Heart left ventricle (tissue), 16 donors: ENCODE results near the gene TM4SF20. TPM values are rescaled to one million over a fixed set of nuclear protein-coding genes. Genes with fewer than 3 reads are reported as not detected.

ENCODE experiments used
- ATAC-seq, 4 donors: fragments of 200-7000 bp; cut with Tn5 transposase; one replicate each; pipeline ENCODE4 v1.9.1; 2020 to 2022; ENCODE audit warnings: moderate library complexity in 4 of 4, mild to moderate bottlenecking in 3 of 4, moderate number of reproducible peaks in 1 of 4
- DNase-seq, 5 donors: peaks; one replicate each; pipeline ENCODE4 v3.0.0-alpha.2; 2020
- H3K27ac ChIP-seq, 12 donors: fragments of 200-600 bp; sonication (generic) in 4 of 12; one replicate each; pipeline versions ENCODE4 v1.5.0 to v1.8.0; 2016 to 2022; ENCODE audit warnings: mild to moderate bottlenecking in 2 of 12
- H3K27me3 ChIP-seq, 9 donors: fragments of 200-600 bp; sonication (generic) in 2 of 9; one replicate each; pipeline versions ENCODE4 v1.5.1 to v1.8.0; 2016 to 2022; ENCODE audit warnings: mild to moderate bottlenecking in 3 of 9
- H3K36me3 ChIP-seq, 9 donors: fragments of 200-600 bp; sonication (generic) in 2 of 9; one replicate each; pipeline versions ENCODE4 v1.5.0 to v1.8.0; 2018 to 2022; ENCODE audit warnings: mild to moderate bottlenecking in 2 of 9
- H3K4me1 ChIP-seq, 12 donors: fragments of 200-600 bp; sonication (generic) in 4 of 12; one replicate each; pipeline versions ENCODE4 v1.5.0 to v1.8.0; 2016 to 2022; ENCODE audit warnings: mild to moderate bottlenecking in 3 of 12
- H3K4me3 ChIP-seq, 12 donors: fragments of 200-600 bp; sonication (generic) in 4 of 12; one replicate each; pipeline versions ENCODE4 v1.5.0 to v1.8.0; 2017 to 2022; ENCODE audit warnings: mild to moderate bottlenecking in 9 of 12, moderate library complexity in 4 of 12
- H3K9me3 ChIP-seq, 12 donors: fragments of 200-600 bp; sonication (generic) in 4 of 12; one replicate each; pipeline versions ENCODE4 v1.5.0 to v1.8.0; 2016 to 2022; ENCODE audit warnings: mild to moderate bottlenecking in 1 of 12
- CTCF ChIP-seq, 12 donors: fragments of 200-600 bp; sonication (generic) in 4 of 12; IDR thresholded peaks; one replicate each; pipeline versions ENCODE4 v1.5.0 to v1.8.0; 2018 to 2022; ENCODE audit warnings: antibody characterized with exemption in 12 of 12, mild to moderate bottlenecking in 5 of 12
- POLR2A ChIP-seq, 2 donors: fragments of 450-650 bp; IDR thresholded peaks; one replicate each; pipeline ENCODE4 v1.6.1; 2017; ENCODE audit warnings: antibody characterized with exemption in 2 of 2, mild to moderate bottlenecking in 2 of 2, moderate library complexity in 2 of 2
- WGBS, 4 donors: extraction: QIAGEN DNeasy Blood & Tissue Kit in 2 of 4; methylation state at CpG; one replicate each; pipeline versions ENCODE4 v1.1.5 to v1.1.7; 2013 to 2018; 5-methylcytosine and 5-hydroxymethylcytosine counted together
- intact Hi-C, 10 donors: fragments of 100-400 bp; cut with DNase I; formaldehyde crosslinking; loops; one replicate each; pipeline versions ENCODE4 v1.11.1 to v1.14.2; 2022
- polyA plus RNA-seq, 2 donors: library from polyadenylated mRNA; stranded (reverse); fragments of 200-250 nt; gene quantifications; one replicate each; pipeline ENCODE4 v1.2.3, GENCODE V29; 2013
- total RNA-seq, 9 donors: library from RNA; depleted of rRNA in 2 of 9; stranded (reverse); fragments of >200 nt in 2 of 9; fragmentation: NEBNext Ultra II Directional in 3 of 9; extraction: Animal tissue kit (Norgen Biotek cat#: 25700) in 3 of 9; gene quantifications; one replicate each; pipeline versions ENCODE4 v1.1.0 to v1.2.4, GENCODE V29; 2016 to 2023
- donor health status: ischemic (EF 13 %, LVEDD 7.1; RV severe dilation, severe dysfunction).
- donor health status: healthy with polysubstance abuse.
- donor health status: DM: no; HTN: yes; CAD: no.
- donor health status: DM: no; HTN: no; CAD: no.
- donor health status: ischemic (EF 25% LVEDD 6.9; RV normal size, moderate dysfunction).
- donor health status: ischemic (EF 25% LVEDD 5.7; RV mildly dilated, moderate dysfunction).
- donor health status: healthy.
- donor health status: DM: yes; HTN: yes; CAD: no.
- donor health status: ischemic (EF 35%, LVEDD 5.7; RV mildly dilated, moderate dysfunction).
- donor health status: nonischemic (EF 11% LVEDD 7.7; RV severe dilation, severe dysfunction).
- donor health status: DM: yes; HTN: yes; CAD: no.
- donor health status: PGD.
- donor health status: ischemic (EF 29% LVEDD 5.4; RV normal size, mild dysfunction).
- donor health status: nonischemic (EF 23%, LVEDD 6.1; RV moderate dilation, normal function).

The TM4SF20 gene
- total and polyA plus RNA-seq, 11 donors: not detected

DNA sequence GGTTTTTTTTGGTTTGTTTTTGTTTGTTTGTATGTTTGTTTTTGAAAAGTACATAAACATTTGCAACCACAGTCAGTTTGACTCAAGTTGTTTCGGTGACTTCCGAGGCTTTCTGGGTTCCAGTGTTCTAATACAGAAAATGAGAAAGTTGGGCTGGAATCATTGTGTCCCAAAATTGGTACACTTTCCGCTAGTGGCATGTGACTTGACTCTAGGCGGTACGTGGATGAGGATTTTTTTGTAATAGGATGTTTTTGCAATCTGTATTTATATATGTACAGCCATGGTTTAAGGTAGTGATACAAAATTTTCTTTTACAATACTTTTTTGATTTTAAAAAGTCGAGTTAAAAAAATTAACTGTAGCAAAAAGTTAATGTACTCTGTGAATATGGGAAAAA is 52.3 kb downstream of the TM4SF20 start:
- Histone ChIP-seq H3K4me1 (peaks cover 0 to 25% (median 18%) of the 10 kb centered on the region in 12 donors), H3K9me3 (peaks cover 0 to 8% (median 0%) of the 10 kb centered on the region in 12 donors), H3K27me3 (no peaks in the 10 kb centered on the region), H3K27ac (no peak overlapping the region), H3K4me3 (peak overlapping the region in 4 of 12 donors; percentile 61 to 100 (median 96)), H3K36me3 (peaks cover 0 to 31% (median 11%) of the 10 kb centered on the region in 9 donors)
- 93 to 97% (median 95%) methylated on average over 6 of the region's 6 CpGs for WGBS, 4 donors
- TF ChIP-seq CTCF (IDR thresholded peaks at IDR 0.05) (no peak), POLR2A (IDR thresholded peaks at IDR 0.05) (no peak)
- intact Hi-C loops: loop anchor here in 2 of 10 donors (5.0 to 10.0 kb wide), 2 partner anchors 146 to 148 kb away; partner anchors contain the start of gene AGFG1 (in 2 of the 2)
- DNase-seq (no peak), ATAC-seq (no peak)

- WGBS, 4 donors: 0 to 1% (median 1%) methylated on average over 13 of the region's 13 CpGs
- TF ChIP-seq CTCF (IDR thresholded peaks at IDR 0.05) (peak in 1 of 12 donors; percentile 7), POLR2A (IDR thresholded peaks at IDR 0.05) (no peak)
- peaks cover 0 to 8% (median 0%) of the 10 kb centered on the region in 12 donors for H3K9me3 ChIP-seq
- H3K4me1 ChIP-seq: peaks cover 0 to 25% (median 18%) of the 10 kb centered on the region in 12 donors
- H3K4me3 ChIP-seq: peak overlapping the region; percentile 61 to 100 (median 94)
- peak overlapping the region; percentile 70 to 97 (median 92) for H3K27ac ChIP-seq
- DNase-seq (peak; percentile 31 to 66 (median 38)), ATAC-seq (peak in 3 of 4 donors; percentile 35 to 64 (median 39))
- H3K36me3 ChIP-seq: peaks cover 0 to 22% (median 8%) of the 10 kb centered on the region in 9 donors
- H3K27me3 ChIP-seq: no peaks in the 10 kb centered on the region
- intact Hi-C loops: loop anchor here in 2 of 10 donors (5.0 to 10.0 kb wide), 2 partner anchors 146 to 149 kb away; partner anchors contain the start of gene AGFG1 (in 2 of the 2)
Measured at GRCh38 chr2:227325839-227326195, 53.3 kb downstream of the TM4SF20 start.

DNA sequence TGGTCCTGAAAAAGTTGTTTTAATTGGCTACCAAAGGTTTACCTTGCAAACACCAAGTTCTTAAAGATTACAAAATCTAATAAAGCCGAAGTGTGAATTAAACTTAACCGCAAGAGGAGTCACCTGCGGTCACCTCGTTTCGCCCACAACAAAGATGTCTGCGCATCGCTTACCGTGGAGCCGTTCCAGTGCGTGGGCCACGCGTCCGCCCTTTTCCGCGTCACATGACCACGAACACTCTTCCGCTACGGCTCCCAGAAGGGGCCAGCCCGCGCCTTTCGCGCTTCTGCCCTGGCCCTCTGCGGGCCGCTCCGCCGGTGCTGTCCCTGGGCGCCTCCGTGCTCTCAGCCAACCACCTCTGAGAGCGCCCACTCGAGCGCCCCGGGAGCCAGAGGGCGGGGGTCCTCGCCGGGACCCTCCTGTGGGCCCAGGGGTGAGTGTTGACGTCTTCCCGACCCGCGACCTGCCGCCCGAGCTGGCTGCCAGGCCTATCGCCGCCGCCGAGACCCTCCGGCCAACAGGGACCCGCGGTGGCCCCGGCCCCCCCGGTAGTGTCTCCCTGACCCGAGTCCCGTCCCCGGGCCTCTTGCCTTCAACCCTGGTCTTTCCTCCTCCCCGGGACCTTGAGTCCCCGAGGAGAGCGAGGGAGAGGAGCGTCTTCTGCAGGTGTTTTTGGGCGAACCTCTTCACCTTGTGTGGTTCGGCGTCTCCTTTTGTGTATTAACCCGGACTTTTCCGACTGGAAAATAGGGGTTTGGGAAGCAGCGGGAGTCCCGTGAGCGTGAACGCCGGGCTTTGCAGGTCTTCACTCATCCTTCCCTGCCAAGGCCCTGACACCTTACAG is 53.9 kb downstream of the TM4SF20 start, which contains the start of gene MFF:
Gene MFF, plus strand, starts transcription at position 257 of the 844 bp plus-strand sequence. CDS start 5,415 bp downstream, outside the sequence.
- Histone ChIP-seq H3K27me3 (no peaks in the 10 kb centered on the region), H3K27ac (peak within 1 kb of the TSS; percentile 70 to 97 (median 92)), H3K4me1 (peaks cover 0 to 25% (median 18%) of the 10 kb centered on the region in 12 donors), H3K9me3 (peaks cover 0 to 8% (median 0%) of the 10 kb centered on the region in 12 donors), H3K4me3 (peak within 1 kb of the TSS; percentile 61 to 100 (median 94)), H3K36me3 (peaks cover 0 to 16% (median 6%) of the 10 kb centered on the region in 9 donors)
- 0 to 1% (median 0%) methylated on average over 33 to 67 of the region's 67 CpGs for WGBS, 4 donors
- DNase-seq (peak; percentile 95), ATAC-seq (peak; percentile 99 to 100 (median 100))
- intact Hi-C loops: loop anchor here in 2 of 10 donors (5.0 to 10.0 kb wide), 2 partner anchors 147 to 150 kb away; partner anchors contain the start of gene AGFG1 (in 2 of the 2)
- TF ChIP-seq POLR2A (IDR thresholded peaks at IDR 0.05) (peak in 1 of 2 donors; percentile 69), CTCF (IDR thresholded peaks at IDR 0.05) (peak in 6 of 12 donors; percentile 4 to 34 (median 22))

DNA sequence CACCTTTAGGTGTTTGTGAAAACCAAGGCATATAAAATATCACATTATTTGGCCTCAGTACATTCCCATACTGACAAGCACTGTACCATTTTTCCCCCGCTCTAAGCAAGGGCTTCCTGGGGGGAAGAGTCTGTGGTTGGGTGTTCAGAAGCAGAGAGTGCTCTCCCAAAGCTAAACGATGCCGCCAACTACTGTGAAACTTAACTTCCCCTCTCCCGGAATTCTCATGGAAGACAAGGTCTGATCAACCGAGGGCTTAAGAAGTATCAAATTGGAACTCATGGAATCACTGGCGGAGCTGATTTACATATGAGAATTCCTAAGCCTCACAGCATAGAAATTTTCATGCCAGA is 54.5 kb downstream of the TM4SF20 start:
- Histone ChIP-seq H3K4me1 (peaks cover 0 to 25% (median 18%) of the 10 kb centered on the region in 12 donors), H3K27ac (peak overlapping the region; percentile 35 to 97 (median 92)), H3K9me3 (peaks cover 0 to 8% (median 0%) of the 10 kb centered on the region in 12 donors), H3K36me3 (peaks cover 0 to 10% (median 4%) of the 10 kb centered on the region in 9 donors), H3K27me3 (no peaks in the 10 kb centered on the region), H3K4me3 (peak overlapping the region; percentile 61 to 100 (median 94))
- WGBS, 4 donors: 14 to 26% (median 17%) methylated on average over 6 of the region's 6 CpGs
- DNase-seq (no peak), ATAC-seq (peak in 3 of 4 donors; percentile 20 to 41 (median 34))
- intact Hi-C loops: loop anchor here in 1 of 10 donors (10.0 kb wide), 1 partner anchor 150 kb away; the partner anchor contains the start of gene AGFG1
- no peak for TF ChIP-seq POLR2A (IDR thresholded peaks at IDR 0.05)
- TF ChIP-seq CTCF (IDR thresholded peaks at IDR 0.05): no peak
